HCT116 (cell line): ENCODE measurements around the gene PDCL3.

Source experiments
- CEBPB ChIP-seq: IDR thresholded peaks from 2 replicates; pipeline ENCODE4 v1.6.1; 2012; ENCODE audit warnings: low read depth
- EZH2 ChIP-seq: fragments of 200-600 bp; sonication (generic); IDR thresholded peaks from 2 replicates; pipeline ENCODE4 v1.6.1; 2017; ENCODE audit warnings: antibody characterized with exemption, mixed run types
- JUND ChIP-seq: IDR thresholded peaks from 2 replicates; pipeline ENCODE4 v1.6.1; 2012
- POLR2A ChIP-seq: IDR thresholded peaks from 2 replicates; pipeline ENCODE4 v1.7.0; 2011; ENCODE audit warnings: borderline replicate concordance; ENCODE audit not compliant: insufficient read depth, insufficient read length; ENCODE audit errors: extremely low read depth
- POLR2AphosphoS5 ChIP-seq: IDR thresholded peaks from 2 replicates; pipeline ENCODE4 v1.6.1; 2011; ENCODE audit warnings: mild to moderate bottlenecking, low read depth, low read length, moderate library complexity
- RAD21 ChIP-seq: IDR thresholded peaks from 2 replicates; pipeline ENCODE4 v1.6.1; 2012; ENCODE audit warnings: low read depth, mild to moderate bottlenecking
- SIN3A ChIP-seq: IDR thresholded peaks from 2 replicates; pipeline ENCODE4 v1.6.1; 2012; ENCODE audit warnings: low read depth
- SP1 ChIP-seq: IDR thresholded peaks from 2 replicates; pipeline ENCODE4 v1.6.1; 2012; ENCODE audit warnings: low read depth
- YY1 ChIP-seq: IDR thresholded peaks from 2 replicates; pipeline ENCODE4 v1.6.1; 2011; ENCODE audit warnings: low read length, low read depth, moderate library complexity, mild to moderate bottlenecking; ENCODE audit not compliant: insufficient replicate concordance; ENCODE audit errors: extremely low read depth
- TF ChIP-seq, protein P1 (sequence below), 3 experiments: fragments of 200-600 bp in 1 of 3; sonication (generic) in 1 of 3; IDR thresholded peaks in 2 of 3; conservative IDR thresholded peaks in 1 of 3; 2 replicates each; pipeline ENCODE4 v1.5.1; 2012 to 2017; ENCODE audit warnings: low read depth in 2 of 3, low read length in 2 of 3, antibody characterized with exemption in 1 of 3, borderline replicate concordance in 1 of 3, control low read depth in 1 of 3, mild to moderate bottlenecking in 1 of 3, mixed read lengths in 1 of 3, mixed run types in 1 of 3, moderate library complexity in 1 of 3; ENCODE audit not compliant: insufficient read depth in 1 of 3
- TF ChIP-seq, protein P2 (sequence below): IDR thresholded peaks from 2 replicates; pipeline ENCODE4 v1.6.1; 2012
- TF ChIP-seq, protein P3 (sequence below): IDR thresholded peaks from 2 replicates; pipeline ENCODE4 v1.6.1; 2012
- TF ChIP-seq, protein P4 (sequence below): IDR thresholded peaks from 2 replicates; pipeline ENCODE4 v1.6.1; 2012; ENCODE audit warnings: low read depth

DNA sequence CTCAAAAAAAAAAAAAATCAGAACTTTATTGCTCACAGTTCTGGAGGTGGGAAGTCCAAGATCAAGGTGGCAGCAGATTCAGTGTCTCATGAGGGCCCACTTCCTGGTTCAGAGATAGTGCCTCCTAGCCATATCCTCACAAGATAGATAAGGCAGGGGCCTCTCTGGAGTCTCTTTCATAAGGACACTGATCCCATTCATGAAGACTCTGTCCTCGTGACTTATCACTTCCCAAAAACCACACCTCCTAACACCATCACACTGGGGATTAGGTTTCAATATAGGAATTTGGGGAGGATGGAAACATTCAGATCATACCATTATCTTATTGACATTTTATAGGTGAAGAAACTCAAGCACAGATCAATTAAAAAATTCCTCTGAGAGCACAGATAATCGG lies 61.1 kb downstream of the PDCL3 start:
- TF ChIP-seq POLR2A, result no peak
- no peak for TF ChIP-seq RAD21
- TF ChIP-seq, protein P1, sequence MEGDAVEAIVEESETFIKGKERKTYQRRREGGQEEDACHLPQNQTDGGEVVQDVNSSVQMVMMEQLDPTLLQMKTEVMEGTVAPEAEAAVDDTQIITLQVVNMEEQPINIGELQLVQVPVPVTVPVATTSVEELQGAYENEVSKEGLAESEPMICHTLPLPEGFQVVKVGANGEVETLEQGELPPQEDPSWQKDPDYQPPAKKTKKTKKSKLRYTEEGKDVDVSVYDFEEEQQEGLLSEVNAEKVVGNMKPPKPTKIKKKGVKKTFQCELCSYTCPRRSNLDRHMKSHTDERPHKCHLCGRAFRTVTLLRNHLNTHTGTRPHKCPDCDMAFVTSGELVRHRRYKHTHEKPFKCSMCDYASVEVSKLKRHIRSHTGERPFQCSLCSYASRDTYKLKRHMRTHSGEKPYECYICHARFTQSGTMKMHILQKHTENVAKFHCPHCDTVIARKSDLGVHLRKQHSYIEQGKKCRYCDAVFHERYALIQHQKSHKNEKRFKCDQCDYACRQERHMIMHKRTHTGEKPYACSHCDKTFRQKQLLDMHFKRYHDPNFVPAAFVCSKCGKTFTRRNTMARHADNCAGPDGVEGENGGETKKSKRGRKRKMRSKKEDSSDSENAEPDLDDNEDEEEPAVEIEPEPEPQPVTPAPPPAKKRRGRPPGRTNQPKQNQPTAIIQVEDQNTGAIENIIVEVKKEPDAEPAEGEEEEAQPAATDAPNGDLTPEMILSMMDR (IDR thresholded peaks at IDR 0.05 in 2 of 3, conservative IDR thresholded peaks at IDR 0.05 in 1 of 3; ENCODE audit: borderline replicate concordance in 1 of 3, insufficient read depth in 1 of 3, low read depth in 2 of 3, low read length in 2 of 3), result no peak
- TF ChIP-seq JUND, result no peak
- TF ChIP-seq, protein P2, sequence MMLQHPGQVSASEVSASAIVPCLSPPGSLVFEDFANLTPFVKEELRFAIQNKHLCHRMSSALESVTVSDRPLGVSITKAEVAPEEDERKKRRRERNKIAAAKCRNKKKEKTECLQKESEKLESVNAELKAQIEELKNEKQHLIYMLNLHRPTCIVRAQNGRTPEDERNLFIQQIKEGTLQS, result no peak
- no peak for TF ChIP-seq YY1
- TF ChIP-seq POLR2AphosphoS5, result no peak
- TF ChIP-seq, protein P3, sequence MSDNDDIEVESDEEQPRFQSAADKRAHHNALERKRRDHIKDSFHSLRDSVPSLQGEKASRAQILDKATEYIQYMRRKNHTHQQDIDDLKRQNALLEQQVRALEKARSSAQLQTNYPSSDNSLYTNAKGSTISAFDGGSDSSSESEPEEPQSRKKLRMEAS, result no peak
- TF ChIP-seq SIN3A, result no peak
- TF ChIP-seq, protein P4, sequence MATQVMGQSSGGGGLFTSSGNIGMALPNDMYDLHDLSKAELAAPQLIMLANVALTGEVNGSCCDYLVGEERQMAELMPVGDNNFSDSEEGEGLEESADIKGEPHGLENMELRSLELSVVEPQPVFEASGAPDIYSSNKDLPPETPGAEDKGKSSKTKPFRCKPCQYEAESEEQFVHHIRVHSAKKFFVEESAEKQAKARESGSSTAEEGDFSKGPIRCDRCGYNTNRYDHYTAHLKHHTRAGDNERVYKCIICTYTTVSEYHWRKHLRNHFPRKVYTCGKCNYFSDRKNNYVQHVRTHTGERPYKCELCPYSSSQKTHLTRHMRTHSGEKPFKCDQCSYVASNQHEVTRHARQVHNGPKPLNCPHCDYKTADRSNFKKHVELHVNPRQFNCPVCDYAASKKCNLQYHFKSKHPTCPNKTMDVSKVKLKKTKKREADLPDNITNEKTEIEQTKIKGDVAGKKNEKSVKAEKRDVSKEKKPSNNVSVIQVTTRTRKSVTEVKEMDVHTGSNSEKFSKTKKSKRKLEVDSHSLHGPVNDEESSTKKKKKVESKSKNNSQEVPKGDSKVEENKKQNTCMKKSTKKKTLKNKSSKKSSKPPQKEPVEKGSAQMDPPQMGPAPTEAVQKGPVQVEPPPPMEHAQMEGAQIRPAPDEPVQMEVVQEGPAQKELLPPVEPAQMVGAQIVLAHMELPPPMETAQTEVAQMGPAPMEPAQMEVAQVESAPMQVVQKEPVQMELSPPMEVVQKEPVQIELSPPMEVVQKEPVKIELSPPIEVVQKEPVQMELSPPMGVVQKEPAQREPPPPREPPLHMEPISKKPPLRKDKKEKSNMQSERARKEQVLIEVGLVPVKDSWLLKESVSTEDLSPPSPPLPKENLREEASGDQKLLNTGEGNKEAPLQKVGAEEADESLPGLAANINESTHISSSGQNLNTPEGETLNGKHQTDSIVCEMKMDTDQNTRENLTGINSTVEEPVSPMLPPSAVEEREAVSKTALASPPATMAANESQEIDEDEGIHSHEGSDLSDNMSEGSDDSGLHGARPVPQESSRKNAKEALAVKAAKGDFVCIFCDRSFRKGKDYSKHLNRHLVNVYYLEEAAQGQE, result no peak
- no peak for TF ChIP-seq EZH2
- no peak for TF ChIP-seq SP1
- TF ChIP-seq CEBPB, result no peak
